GM12878 (cell line): Measurements from ENCODE around the gene FUZ. TPM values are rescaled to one million over a fixed set of nuclear protein-coding genes. Genes with fewer than 3 reads are reported as not detected.

Source experiments
- ATAC-seq: fragments of 200-7000 bp; cut with Tn5 transposase; 3 replicates; pipeline ENCODE4 v1.9.1; 2020; ENCODE audit warnings: mild to moderate bottlenecking, moderate library complexity
- BruUV-seq: library from RNA; stranded (reverse); fragments of 400-500 nt; replicated peaks from 2 replicates; lab custom pipeline; 2021; lab: Mats Ljungman, UMichigan
- CTCF ChIA-PET: fragments of 300-600 bp; sonication (Branson Sonifier 250); formaldehyde crosslinking; extraction: SDS; loops from one replicate; lab custom pipeline; 2021; ENCODE audit warnings: inconsistent platforms; lab: Yijun Ruan, JAX
- POLR2A ChIA-PET: fragments of 350-600 bp; formaldehyde crosslinking; extraction: SDS; loops from one replicate; lab custom pipeline; 2021; ENCODE audit warnings: inconsistent platforms; lab: Charles Lee
- RAD21 ChIA-PET: fragments of 300-600 bp; sonication (Branson Sonifier 250); formaldehyde crosslinking; loops from one replicate; lab custom pipeline; 2023; ENCODE audit warnings: antibody characterized with exemption; ENCODE audit not compliant: unreplicated experiment; lab: Charles Lee
- SMC1A ChIA-PET: fragments of 300-600 bp; sonication (Branson Sonifier 250); formaldehyde crosslinking; loops from one replicate; lab custom pipeline; 2023; ENCODE audit not compliant: unreplicated experiment, uncharacterized antibody; lab: Charles Lee
- DNase-seq: peaks from one replicate; pipeline ENCODE4 v3.0.0-alpha.2; 2011; ENCODE audit warnings: low read depth, low spot score
- FAIRE-seq: peaks from 3 replicates; lab custom pipeline; 2011; peaks lifted over from hg19 to GRCh38; lab: Jason Lieb, UNC
- H2AFZ ChIP-seq: 2 replicates; pipeline ENCODE4 v1.6.0; 2011; ENCODE audit warnings: low read depth, low read length, control low read depth; ENCODE audit not compliant: control insufficient read depth
- H3K27ac ChIP-seq: 2 replicates; pipeline ENCODE4 v1.5.1; 2011; ENCODE audit warnings: control low read depth; ENCODE audit not compliant: control insufficient read depth, insufficient read depth
- H3K27me3 ChIP-seq, 2 experiments: replicated peaks in 1 of 2; 2 replicates each; pipeline versions ENCODE4 v1.6.0 to v1.6.1; 2011; ENCODE audit warnings: low read length in 1 of 2; ENCODE audit not compliant: control insufficient read depth in 2 of 2, insufficient read depth in 2 of 2
- H3K36me3 ChIP-seq, 2 experiments: 2 replicates each; pipeline ENCODE4 v1.5.1; 2011; ENCODE audit warnings: low read length in 1 of 2; ENCODE audit not compliant: control insufficient read depth in 2 of 2, insufficient read depth in 2 of 2
- H3K4me1 ChIP-seq: 2 replicates; pipeline ENCODE4 v1.6.1; 2011; ENCODE audit warnings: mild to moderate bottlenecking, low read length, moderate library complexity, mixed read lengths; ENCODE audit not compliant: control insufficient read depth, insufficient read depth
- H3K4me2 ChIP-seq: 2 replicates; pipeline ENCODE4 v1.6.0; 2011; ENCODE audit warnings: control low read depth; ENCODE audit not compliant: control insufficient read depth, insufficient read depth
- H3K4me3 ChIP-seq: fragments of 200-600 bp; sonication (generic); 2 replicates; pipeline ENCODE4 v1.5.1; 2016
- H3K79me2 ChIP-seq: 2 replicates; pipeline ENCODE4 v1.6.0; 2011; ENCODE audit warnings: low read length; ENCODE audit not compliant: control insufficient read depth, insufficient read depth
- H3K9ac ChIP-seq: 2 replicates; pipeline ENCODE4 v1.8.0; 2011; ENCODE audit warnings: low read length, control low read depth, mixed read lengths; ENCODE audit not compliant: control insufficient read depth, insufficient read depth
- H3K9me3 ChIP-seq: replicated peaks from 3 replicates; pipeline ENCODE4 v1.5.1; 2011; ENCODE audit warnings: mild to moderate bottlenecking, low read length; ENCODE audit not compliant: control insufficient read depth, insufficient read depth
- H4K20me1 ChIP-seq: 2 replicates; pipeline ENCODE4 v1.6.0; 2011; ENCODE audit not compliant: control insufficient read depth, insufficient read depth
- ASH2L ChIP-seq: fragments of 300-600, 200-600 bp; sonication (generic); IDR thresholded peaks from 2 replicates; pipeline ENCODE4 v1.6.1; 2017; ENCODE audit warnings: low read depth, mild to moderate bottlenecking, borderline replicate concordance
- EZH2 ChIP-seq: IDR thresholded peaks from 2 replicates; pipeline ENCODE4 v1.6.1; 2012; ENCODE audit warnings: low read depth, mild to moderate bottlenecking, control low read depth, inconsistent platforms, low read length, borderline replicate concordance; ENCODE audit not compliant: control insufficient read depth
- FOXM1 ChIP-seq: IDR thresholded peaks from 2 replicates; pipeline ENCODE4 v1.6.1; 2012; ENCODE audit warnings: low read depth, mild to moderate bottlenecking, inconsistent platforms, low read length, moderate library complexity
- IRF4 ChIP-seq: IDR thresholded peaks from 2 replicates; pipeline ENCODE4 v1.6.1; 2011; ENCODE audit warnings: low read depth, low read length
- MEF2B ChIP-seq: fragments of 450-650 bp; IDR thresholded peaks from 2 replicates; pipeline ENCODE4 v1.6.1; 2018; ENCODE audit warnings: mild to moderate bottlenecking, moderate library complexity; ENCODE audit not compliant: partially characterized antibody, poor library complexity, severe bottlenecking
- PKNOX1 ChIP-seq: fragments of 450-650 bp; IDR thresholded peaks from 2 replicates; pipeline ENCODE4 v1.6.1; 2016; ENCODE audit warnings: mild to moderate bottlenecking
- RB1 ChIP-seq: fragments of 450-650 bp; formaldehyde crosslinking; IDR thresholded peaks from 2 replicates; pipeline ENCODE4 v1.6.1; 2017; ENCODE audit warnings: mild to moderate bottlenecking, borderline replicate concordance
- RBBP5 ChIP-seq: fragments of 200-600 bp; sonication (generic); conservative IDR thresholded peaks from 2 replicates; pipeline ENCODE4 v1.6.1; 2016
- ZNF217 ChIP-seq: fragments of 450-650 bp; IDR thresholded peaks from 2 replicates; pipeline ENCODE4 v1.6.1; 2017; ENCODE audit warnings: antibody characterized with exemption, mild to moderate bottlenecking
- ZNF687 ChIP-seq: fragments of 450-650 bp; IDR thresholded peaks from 2 replicates; pipeline ENCODE4 v1.6.1; 2017; ENCODE audit warnings: mild to moderate bottlenecking, moderate library complexity
- WGBS: methylation state at CpG from one replicate; pipeline ENCODE4 v1.1.6; 2016; ENCODE audit warnings: low lambda C conversion rate; ENCODE audit not compliant: insufficient replicate concordance, insufficient coverage; ENCODE audit errors: missing lambda C conversion rate; 5-methylcytosine and 5-hydroxymethylcytosine counted together
- in situ Hi-C: fragments of 300-500 bp; cut with MboI; formaldehyde crosslinking; loops from 9 replicates; pipeline ENCODE4 v1.14.3; 2018; ENCODE audit warnings: mixed read lengths
- intact Hi-C: fragments of 100-400 bp; cut with micrococcal nuclease; formaldehyde crosslinking; loops from one replicate; pipeline ENCODE4 v1.14.2; 2022; ENCODE audit not compliant: unreplicated experiment
- polyA plus RNA-seq, 11 experiments: library from polyadenylated mRNA; depleted of rRNA in 4 of 11; unstranded in 6 of 11; stranded (reverse) in 5 of 11; fragments of >200 nt; fragmentation: Nextera tagmentation in 4 of 11; fragmentation: Illumina TruSeq in 1 of 11; extraction: Ambion mirVana in 4 of 11; extraction: Trizol in 1 of 11; gene quantifications; 1 replicate in 1 of 11; 2 replicates in 10 of 11; pipeline versions ENCODE4 v1.2.1 to v1.2.3, GENCODE V29; 2011 to 2016; ENCODE audit warnings: inconsistent platforms in 2 of 11, missing spikeins in 2 of 11, low read depth in 1 of 11
- total RNA-seq, 4 experiments: library from RNA; depleted of rRNA in 3 of 4; stranded (reverse); fragments of >200 nt in 3 of 4; fragmentation: Illumina TruSeq in 1 of 4; extraction: Trizol in 1 of 4; gene quantifications; 2 replicates each; pipeline versions ENCODE4 v1.2.1 to v1.2.3, GENCODE V29; 2013 to 2021
- TF ChIP-seq, protein P1 (sequence below): fragments of 450-650 bp; conservative IDR thresholded peaks from 2 replicates; pipeline ENCODE4 v1.6.1; 2017; ENCODE audit warnings: mild to moderate bottlenecking, moderate library complexity
- TF ChIP-seq, protein P2 (sequence below): fragments of 450-650 bp; IDR thresholded peaks from 2 replicates; pipeline ENCODE4 v1.6.1; 2017; ENCODE audit warnings: antibody characterized with exemption, mild to moderate bottlenecking, moderate library complexity

Gene FUZ
- total and polyA plus RNA-seq, 10 of the 15 experiments (the other 5 are each of a cell fraction or from before 2014, with no cell fraction given), result 0.18 to 11.5 (median 8.8) TPM

- WGBS, result 96% methylated on average over 5 of the region's 5 CpGs
- no peak overlapping the region for H3K4me2 ChIP-seq
- FAIRE-seq (no peak), ATAC-seq (no peak), DNase-seq (no peak)
- SMC1A ChIA-PET, result no interaction called here
- no TSS peak for BruUV-seq
- no peaks in the 10 kb centered on the region for H3K79me2 ChIP-seq
- no peaks in the 10 kb centered on the region; the same call in 2 of the 3 replicates for H3K9me3 ChIP-seq
- H3K27me3 ChIP-seq, result no peaks in the 10 kb centered on the region
- peaks cover 6 to 10% of the 10 kb centered on the region in 2 experiments; a peak in 3 of 4 replicates for H3K36me3 ChIP-seq
- no peak overlapping the region for H3K4me3 ChIP-seq
- no peak overlapping the region for H2AFZ ChIP-seq
- POLR2A ChIA-PET, result no interaction called here
- no peak overlapping the region for H3K27ac ChIP-seq
- intact Hi-C loops, result no loop called here
- in situ Hi-C loops, result no loop called here
- no peaks in the 10 kb centered on the region for H3K4me1 ChIP-seq
- RAD21 ChIA-PET, result no interaction called here
- H4K20me1 ChIP-seq, result no peaks in the 10 kb centered on the region
- H3K9ac ChIP-seq, result no peak overlapping the region
- CTCF ChIA-PET, result no interaction called here
- no peak for TF ChIP-seq EZH2
- no peak for TF ChIP-seq IRF4
- no peak for TF ChIP-seq RB1
- no peak for TF ChIP-seq ZNF687
- TF ChIP-seq, protein P1, sequence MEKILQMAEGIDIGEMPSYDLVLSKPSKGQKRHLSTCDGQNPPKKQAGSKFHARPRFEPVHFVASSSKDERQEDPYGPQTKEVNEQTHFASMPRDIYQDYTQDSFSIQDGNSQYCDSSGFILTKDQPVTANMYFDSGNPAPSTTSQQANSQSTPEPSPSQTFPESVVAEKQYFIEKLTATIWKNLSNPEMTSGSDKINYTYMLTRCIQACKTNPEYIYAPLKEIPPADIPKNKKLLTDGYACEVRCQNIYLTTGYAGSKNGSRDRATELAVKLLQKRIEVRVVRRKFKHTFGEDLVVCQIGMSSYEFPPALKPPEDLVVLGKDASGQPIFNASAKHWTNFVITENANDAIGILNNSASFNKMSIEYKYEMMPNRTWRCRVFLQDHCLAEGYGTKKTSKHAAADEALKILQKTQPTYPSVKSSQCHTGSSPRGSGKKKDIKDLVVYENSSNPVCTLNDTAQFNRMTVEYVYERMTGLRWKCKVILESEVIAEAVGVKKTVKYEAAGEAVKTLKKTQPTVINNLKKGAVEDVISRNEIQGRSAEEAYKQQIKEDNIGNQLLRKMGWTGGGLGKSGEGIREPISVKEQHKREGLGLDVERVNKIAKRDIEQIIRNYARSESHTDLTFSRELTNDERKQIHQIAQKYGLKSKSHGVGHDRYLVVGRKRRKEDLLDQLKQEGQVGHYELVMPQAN, result no peak
- no peak for TF ChIP-seq ZNF217
- no peak for TF ChIP-seq ASH2L
- TF ChIP-seq, protein P2, sequence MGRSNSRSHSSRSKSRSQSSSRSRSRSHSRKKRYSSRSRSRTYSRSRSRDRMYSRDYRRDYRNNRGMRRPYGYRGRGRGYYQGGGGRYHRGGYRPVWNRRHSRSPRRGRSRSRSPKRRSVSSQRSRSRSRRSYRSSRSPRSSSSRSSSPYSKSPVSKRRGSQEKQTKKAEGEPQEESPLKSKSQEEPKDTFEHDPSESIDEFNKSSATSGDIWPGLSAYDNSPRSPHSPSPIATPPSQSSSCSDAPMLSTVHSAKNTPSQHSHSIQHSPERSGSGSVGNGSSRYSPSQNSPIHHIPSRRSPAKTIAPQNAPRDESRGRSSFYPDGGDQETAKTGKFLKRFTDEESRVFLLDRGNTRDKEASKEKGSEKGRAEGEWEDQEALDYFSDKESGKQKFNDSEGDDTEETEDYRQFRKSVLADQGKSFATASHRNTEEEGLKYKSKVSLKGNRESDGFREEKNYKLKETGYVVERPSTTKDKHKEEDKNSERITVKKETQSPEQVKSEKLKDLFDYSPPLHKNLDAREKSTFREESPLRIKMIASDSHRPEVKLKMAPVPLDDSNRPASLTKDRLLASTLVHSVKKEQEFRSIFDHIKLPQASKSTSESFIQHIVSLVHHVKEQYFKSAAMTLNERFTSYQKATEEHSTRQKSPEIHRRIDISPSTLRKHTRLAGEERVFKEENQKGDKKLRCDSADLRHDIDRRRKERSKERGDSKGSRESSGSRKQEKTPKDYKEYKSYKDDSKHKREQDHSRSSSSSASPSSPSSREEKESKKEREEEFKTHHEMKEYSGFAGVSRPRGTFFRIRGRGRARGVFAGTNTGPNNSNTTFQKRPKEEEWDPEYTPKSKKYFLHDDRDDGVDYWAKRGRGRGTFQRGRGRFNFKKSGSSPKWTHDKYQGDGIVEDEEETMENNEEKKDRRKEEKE, result no peak
- TF ChIP-seq MEF2B, result no peak
- no peak for TF ChIP-seq FOXM1
- no peak for TF ChIP-seq PKNOX1
- no peak for TF ChIP-seq RBBP5
Observed at GRCh38 chr19:49787746-49788145, 25.3 kb downstream of the FUZ start.
